ENCODE data around the gene UBE2F.

DNA sequence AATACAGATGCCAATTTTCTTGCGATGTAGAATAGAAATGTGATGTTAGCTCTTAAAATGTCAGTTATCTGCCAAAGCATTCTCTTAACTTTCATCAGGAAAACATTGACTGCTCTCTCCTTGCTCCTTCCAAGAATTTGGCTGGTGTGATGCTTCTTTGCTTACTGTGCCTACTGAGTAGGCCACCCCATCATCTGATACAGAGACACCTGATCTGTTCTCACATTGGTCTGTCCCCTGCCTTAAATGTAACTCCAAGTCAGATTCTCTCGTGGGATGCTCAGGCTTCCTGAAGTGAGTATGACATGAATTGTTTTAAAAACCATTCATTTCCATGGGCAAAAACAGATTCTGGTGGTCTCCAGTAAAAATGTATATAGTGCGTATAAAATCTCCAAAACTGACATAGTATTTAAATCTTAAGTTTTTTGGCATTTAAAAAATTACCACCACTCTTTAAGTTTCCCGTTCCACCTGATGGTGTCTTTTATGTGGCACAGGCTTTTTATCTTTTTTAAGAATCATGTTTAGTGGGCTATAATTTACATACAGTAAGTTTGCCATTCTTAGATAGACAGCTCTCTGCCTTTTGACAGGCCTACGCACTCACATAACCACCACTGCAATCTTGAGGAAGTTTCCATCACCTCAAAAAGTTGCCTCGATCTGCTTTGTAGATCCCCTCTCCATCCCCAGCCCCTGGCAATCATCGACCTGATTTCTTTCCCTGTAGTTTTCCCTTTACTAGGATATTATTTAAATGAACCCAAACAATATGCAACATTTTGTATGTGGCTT, 36.6 kb downstream of the UBE2F start:
- TF ChIP-seq, protein P1, sequence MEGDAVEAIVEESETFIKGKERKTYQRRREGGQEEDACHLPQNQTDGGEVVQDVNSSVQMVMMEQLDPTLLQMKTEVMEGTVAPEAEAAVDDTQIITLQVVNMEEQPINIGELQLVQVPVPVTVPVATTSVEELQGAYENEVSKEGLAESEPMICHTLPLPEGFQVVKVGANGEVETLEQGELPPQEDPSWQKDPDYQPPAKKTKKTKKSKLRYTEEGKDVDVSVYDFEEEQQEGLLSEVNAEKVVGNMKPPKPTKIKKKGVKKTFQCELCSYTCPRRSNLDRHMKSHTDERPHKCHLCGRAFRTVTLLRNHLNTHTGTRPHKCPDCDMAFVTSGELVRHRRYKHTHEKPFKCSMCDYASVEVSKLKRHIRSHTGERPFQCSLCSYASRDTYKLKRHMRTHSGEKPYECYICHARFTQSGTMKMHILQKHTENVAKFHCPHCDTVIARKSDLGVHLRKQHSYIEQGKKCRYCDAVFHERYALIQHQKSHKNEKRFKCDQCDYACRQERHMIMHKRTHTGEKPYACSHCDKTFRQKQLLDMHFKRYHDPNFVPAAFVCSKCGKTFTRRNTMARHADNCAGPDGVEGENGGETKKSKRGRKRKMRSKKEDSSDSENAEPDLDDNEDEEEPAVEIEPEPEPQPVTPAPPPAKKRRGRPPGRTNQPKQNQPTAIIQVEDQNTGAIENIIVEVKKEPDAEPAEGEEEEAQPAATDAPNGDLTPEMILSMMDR (conservative IDR thresholded peaks at IDR 0.05 in 1 of 2, IDR thresholded peaks at IDR 0.05 in 1 of 2; ENCODE audit: low read depth in 1 of 2, low read length in 2 of 2): no peak
- no peak for TF ChIP-seq EZH2 (IDR thresholded peaks at IDR 0.05; ENCODE audit: low read length, missing control alignments)

Measured in fibroblast of lung (primary cell).